Measurements from ENCODE around the gene ZNF407.

Gene ZNF407

DNA sequence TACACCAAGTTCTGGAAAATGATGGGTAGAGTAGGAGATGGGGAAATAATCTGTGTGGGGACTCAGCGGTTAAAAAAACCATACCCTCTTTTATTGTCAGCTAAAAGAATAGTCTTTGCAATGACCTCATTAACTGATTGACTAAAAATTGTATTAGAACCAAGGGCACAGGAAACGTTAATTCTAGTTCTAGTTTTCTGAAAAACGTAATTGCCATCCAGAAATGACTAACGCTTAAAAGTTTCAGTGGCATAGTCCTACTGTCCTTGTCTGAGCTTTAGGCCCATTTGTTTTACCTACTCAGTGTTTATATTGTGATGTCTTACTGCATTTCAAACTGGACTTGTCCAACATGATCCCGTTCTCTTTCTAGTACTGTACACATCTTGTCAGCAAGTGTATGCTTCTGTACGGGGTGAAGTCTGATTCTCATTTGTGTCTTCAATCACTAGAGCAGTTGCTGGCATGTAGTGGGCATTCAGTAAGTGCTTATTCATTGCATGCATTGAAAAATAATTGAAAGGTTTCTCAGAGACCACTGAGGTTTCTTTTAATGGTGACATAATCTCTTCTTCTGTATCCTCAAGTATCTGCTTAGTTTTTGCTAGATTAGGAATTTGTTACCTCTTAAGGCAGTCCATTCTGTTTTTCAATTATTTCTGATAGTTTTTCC lies 81.5 kb downstream of the ZNF407 start:
- no peak for DNase-seq (ENCODE audit: low read depth)

DNA sequence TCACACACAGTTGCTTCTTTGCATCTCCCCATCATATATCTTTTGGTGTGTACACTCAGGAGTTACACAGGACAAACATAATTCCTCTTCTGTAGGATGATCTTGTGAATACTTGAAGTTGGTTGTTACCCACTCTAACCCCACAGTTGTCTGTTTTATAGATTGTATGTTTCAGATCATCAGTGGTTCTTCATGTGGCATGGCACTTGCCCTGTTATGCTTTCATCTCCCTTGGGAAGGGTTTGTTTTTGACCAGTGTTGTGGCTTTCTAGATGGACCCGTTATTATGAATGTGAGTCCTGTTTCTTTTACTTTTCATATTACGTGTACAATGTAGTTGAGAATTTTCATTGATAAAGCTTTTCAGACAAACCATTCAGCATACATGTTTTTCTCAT lies 82.0 kb downstream of the ZNF407 start:
- DNase-seq (ENCODE audit: low read depth): no peak

DNA sequence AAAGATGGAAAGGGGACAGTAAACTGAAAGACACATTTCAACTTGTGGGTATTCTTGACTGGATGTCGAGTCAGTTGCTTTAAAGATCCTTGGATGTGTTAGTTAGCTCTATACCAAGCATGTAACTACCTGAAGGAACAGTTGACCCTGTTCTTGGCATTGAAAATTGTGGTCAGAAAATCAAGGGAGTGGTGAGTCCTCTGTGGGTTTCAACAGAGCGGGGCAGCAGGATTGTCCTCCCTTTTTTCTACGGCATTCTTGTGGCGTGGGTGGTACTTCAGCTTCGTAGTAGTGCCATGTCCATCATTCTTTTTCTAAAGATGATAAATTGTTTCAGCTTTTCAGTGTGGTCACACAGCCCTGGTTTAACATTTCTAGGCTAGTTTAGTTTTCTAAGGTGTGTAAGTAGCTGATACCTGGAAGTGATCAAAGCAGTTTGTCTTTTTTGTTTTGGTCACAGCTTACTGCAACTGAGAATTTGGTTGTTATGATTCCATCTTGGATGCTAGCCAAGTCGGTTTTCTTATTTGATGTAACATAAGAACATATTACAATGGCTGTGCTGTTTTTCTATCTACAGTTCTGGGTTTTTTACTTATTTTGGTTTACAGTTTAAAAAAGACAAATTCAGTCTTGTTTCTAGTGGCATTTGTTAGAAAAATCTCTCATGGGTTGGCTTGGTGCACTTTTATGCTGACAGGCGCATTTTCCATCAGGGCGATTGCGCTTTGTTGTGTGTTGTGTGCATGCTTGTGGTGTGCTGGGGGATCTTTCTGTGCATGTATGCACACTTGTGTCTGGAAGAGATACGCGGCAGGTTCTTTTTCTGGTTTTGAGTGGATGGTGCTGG lies 84.7 kb downstream of the ZNF407 start:
- no peak for DNase-seq (ENCODE audit: low read depth)

DNA sequence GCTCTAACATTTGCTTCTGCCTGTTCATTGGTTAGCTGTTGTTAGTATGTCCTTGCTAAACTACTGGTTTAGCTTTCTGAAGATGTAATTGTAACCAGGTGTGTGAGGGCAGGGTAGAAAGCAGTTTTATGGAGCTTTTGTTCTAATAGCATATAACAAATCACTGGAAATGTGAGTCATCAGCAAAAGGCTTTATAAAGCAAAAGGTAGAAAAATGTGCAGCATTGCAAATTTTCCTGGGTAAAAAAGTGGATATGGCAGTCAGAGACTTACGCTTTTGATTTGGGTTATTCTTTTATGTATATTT lies 85.3 kb downstream of the ZNF407 start:
- DNase-seq (ENCODE audit: low read depth): peak; percentile 28

DNA sequence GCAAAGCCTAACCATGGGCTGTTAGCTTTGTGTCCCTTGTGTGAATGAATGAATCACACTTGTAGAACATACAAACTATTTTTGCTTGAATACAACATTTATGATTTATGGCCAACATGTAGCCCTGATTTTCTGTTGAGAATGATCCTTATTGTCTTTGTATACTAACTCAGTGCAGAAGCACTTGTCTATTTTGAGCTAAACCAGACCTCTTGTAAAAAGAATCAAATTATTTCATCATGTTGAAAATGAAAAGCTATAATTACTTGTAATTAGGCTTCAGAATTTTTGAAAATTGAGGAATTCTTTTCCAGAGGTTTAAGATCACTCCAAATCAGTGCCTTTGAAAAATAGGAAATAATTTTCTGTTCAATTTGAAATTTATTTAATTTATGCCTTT lies 85.9 kb downstream of the ZNF407 start:
- DNase-seq (ENCODE audit: low read depth): no peak

DNA sequence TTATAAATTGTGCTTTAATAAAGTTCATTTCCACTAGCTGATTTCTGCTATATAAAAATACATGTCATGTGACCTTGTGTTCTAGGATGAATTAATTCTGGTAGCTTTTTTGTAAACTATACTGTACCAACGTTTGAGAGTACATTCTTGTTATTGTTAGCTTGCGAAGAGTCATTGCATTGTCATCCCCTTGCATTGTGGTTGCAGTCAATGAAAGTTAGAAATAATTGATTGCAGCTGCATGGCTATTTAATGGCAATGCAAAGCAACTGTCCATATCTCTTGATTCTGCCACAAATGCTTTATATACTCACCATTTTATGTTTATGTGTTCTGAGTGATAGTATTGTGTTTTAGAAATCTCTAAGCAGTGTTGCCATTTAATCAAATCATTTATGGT lies 91.6 kb downstream of the ZNF407 start:
- peak; percentile 80 for DNase-seq (ENCODE audit: low read depth)

DNA sequence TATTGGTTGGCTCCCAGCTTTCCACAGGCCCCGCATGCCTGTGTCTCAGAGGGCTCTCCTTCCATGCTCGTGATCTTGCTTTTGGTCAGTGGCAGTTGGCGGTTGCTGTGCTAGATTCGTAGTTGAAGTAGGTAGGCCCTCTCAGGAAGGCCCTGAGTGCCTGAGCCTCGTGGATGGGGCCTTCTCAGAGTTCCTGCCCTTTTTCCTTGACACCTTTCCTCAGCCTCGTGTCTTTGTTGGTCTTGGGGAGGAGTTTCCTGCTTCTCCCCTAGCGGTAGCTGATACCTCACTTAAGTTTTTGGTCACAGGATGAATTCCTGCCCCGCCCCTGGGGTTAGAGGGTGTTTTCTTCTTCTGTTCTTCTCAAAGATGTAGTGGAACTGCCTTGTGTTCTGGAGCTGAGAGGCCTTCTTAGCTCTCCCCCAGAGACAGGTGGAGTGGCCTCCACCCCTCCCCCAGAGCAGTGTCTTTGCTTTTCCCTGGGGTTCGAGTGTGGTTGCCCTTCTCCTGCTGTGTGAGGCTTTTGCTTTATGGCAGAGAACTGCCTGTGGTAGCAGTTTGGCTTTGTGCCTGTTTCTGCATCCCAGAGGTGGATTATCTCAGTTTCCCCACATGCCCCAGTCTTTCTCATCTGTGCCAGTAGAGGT lies 94.8 kb downstream of the ZNF407 start:
- no peak for DNase-seq (ENCODE audit: low read depth)

DNA sequence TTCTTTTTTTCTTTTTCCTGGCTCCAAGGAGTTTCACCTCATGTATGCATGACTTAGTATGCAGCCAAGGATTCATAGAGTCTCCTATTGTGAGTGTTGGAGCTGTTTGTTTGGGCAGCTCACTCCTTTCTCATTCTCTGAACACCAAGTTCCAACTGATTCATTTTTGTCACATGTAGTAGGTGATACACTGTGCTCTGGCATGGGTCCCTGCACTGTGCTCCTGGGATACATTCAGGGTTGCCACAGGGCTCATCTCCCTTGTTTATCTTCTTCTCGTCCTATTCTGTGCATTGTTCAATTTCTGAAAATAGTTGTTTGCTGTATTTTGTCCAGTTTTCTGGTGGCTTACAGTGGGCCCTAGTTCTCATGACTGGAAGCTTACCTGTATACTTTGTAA lies 96.8 kb downstream of the ZNF407 start:
- DNase-seq (ENCODE audit: low read depth): no peak

DNA sequence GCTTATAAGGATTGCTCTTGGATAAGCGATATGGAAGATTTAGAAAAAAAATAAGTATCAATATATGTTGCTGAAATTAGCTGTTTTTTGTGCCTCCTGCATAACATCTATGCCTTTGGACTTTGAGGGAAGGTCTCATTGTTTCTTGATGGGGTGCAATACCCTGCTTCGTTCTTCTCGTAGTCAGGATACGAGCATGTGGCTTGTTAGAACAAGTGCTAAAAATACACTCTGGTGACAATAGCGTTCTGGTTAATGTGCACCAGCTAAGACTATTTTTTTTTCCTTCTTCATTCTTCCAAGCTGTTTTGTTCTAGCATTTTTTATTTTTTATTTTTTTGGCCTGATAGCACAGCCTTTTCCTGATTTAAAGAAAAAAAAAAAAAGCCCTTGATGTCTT lies 97.5 kb downstream of the ZNF407 start:
- no peak for DNase-seq (ENCODE audit: low read depth)

DNA sequence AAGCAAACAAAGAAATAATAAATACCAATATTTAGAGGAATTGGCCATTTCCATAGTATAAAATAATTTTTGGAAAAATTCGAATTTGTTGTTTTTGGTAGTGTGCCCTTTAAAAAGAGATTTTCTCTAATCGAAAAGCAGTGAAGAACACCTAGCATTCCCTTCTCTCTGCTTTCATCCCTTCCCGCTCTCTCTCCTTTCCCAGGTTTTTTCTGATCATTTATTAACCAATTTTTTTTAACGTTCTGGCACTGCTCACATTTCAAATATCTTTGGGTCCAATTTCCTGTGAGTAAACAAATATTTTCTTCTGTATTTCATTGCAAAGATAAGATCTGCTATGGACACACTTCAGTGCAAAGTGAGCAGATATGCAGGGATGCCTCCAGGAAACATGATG lies 101.2 kb downstream of the ZNF407 start:
- no peak for DNase-seq (ENCODE audit: low read depth)

DNA sequence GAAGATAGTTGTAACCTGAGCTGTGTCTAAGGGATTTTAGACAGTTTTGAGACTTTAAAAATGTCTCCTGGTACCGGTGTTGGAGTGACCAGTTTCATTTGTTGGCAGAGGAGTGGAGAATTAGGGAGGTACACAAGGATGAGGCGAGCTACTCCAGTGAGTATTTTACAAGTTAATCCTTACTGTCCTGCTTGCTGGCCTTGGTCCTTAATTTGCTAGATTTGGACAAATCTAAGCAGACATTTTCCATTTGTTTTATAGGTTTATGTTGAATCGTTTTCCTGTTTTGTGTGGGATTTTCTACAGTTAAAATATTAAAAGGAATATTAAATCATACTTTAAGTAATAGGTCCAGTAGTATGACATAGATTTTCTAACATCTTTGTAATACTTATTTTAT lies 101.8 kb downstream of the ZNF407 start:
- no peak for DNase-seq (ENCODE audit: low read depth)

DNA sequence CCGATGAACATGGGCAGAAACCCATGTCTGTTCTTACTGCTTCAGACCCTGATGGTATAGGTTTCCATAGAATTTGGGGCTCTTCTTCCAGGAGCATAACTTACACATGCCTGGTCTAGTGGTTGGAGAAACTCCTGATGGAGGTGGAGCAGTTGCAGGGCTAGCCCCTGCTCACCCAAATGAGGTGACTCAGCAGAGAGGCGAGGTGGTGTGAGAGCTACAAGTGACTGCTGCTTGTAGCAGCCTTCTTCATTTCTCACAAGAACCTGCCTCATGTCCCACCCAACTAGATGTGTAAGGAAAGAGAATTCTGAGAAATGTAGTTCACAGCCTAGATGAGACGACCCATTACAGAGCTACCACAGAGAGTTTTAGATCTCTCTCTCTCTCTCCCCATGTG lies 105.3 kb downstream of the ZNF407 start:
- DNase-seq (ENCODE audit: low read depth): no peak

DNA sequence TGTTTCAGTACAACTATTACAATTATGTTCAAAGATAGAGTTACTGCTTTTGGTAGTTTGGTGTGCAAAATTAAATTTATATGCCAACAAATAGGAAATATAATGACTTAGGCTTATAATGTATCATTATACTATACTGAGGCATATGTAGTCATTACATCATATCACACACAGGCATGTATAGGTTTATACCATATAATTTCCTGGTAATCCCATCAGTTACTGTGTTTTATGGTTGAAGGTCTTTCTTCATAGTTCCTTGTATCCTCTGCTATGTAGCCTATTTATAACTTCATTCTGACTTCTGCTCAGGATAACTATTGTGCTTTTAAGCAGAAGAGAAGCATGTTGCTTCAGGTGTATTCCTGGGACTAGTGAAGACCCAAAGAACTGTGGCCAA lies 110.5 kb downstream of the ZNF407 start:
- no peak for DNase-seq (ENCODE audit: low read depth)

DNA sequence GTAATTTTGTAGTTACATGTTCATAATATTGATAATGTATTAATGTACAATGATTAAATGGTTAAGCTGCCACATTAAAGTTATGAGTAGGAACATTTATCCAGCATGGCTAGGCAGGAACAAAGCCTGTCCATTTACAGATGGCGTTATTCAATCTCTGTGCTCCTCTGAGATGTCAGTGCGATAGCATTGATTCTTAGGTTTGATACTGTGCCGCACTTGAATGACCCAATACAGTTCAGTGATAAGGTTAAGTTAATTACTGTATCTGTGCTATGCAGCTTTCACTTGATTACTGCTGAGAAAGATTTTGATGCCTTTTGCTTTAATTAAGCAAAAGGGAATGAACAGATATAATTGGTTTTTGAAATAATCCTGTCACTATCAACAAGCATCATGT lies 111.8 kb downstream of the ZNF407 start:
- no peak for DNase-seq (ENCODE audit: low read depth)

DNA sequence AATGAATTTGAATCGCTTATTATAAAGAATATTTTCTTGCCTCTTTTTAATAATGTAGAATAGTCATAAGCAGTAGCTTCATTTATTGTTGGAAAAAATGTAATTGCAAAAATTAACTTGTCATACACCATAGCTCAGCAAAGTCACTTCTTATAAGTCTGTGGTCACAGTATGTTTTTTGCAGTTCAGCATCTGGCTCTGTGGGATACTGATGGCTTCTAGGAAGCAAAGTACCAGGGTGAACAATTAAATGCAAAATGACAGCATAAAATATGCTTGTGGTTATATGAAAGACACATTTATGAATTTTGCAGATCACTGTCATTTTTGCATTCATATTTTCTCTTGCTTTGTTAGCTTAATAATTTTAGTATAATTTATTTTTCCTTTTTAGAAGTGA lies 116.5 kb downstream of the ZNF407 start:
- no peak for DNase-seq (ENCODE audit: low read depth)

DNA sequence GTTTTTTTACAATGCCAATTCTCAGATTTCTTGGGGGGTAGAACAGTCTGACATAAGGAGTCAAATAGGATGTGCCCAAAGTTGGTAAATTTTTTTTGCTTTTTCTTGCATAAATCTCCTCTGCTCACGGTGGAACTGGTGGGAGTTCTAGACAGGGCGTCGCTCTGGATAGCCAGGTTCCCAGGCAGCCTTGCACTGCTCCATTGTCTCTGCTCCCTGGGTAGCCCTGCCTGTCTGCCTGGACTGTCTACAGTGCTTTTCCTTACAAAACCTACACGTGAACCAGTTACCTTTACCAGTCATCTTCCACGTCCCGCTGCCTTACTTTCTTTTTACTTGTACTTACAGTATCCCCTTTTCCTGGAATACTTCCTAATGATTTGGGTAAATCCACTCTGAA lies 117.1 kb downstream of the ZNF407 start:
- no peak for DNase-seq (ENCODE audit: low read depth)

DNA sequence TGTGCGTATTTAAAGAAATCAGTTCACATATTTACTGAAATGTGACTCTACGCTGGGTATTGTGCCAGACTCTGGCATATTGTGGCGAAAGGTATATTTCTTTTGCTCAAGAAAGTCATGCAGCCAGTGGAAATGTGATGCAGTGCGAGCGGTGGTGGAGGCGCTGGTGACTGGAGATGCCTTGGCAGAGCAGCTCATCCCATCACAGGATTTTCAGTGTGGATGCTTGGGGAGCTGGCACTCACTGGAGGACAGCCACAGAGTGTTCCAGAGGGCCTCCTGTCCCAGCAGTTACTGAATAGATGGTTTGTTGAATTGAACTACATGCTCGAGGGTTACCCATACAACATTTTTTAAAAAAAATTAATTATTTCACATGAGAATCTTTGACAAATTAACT lies 117.6 kb downstream of the ZNF407 start:
- DNase-seq (ENCODE audit: low read depth): no peak

DNA sequence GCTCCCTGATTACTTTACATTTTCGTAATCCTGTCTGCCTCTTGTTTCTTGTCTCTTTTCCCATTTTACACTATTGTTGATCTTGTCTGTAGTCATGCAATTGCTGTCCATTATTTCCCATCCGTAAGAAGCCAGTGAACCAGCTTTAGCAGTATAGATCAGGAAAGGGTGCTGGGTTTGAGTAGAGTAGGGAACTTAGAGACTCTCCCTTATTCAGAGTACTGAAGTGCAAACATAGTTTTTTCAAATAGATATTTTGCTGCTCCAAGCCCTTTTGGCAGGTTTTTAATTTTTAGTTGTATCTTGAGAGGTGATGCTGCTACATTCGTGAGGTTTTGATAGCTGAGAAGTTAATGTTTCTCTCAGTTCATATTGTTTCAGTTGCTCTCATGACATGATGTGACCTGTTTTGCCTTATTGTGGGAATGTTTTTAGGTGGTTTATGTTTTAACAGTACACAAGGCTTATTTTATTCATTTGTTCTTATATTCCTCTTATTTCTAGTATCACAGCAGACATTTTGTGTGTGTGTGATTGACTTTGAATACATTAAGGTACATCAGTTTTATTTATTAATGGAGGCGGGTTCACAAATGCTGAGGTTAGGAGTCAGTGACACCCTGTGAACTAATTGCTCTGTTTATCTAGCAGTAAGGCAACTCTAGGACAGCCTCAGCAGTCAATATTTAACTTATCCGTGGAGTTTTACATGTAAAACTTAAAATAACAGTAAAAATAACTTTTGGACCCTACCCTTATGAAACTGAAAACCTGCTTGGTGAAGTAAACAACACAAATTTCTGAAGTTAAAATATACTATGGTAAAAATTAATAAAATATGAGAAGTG lies 118.4 kb downstream of the ZNF407 start:
- DNase-seq (ENCODE audit: low read depth): no peak

DNA sequence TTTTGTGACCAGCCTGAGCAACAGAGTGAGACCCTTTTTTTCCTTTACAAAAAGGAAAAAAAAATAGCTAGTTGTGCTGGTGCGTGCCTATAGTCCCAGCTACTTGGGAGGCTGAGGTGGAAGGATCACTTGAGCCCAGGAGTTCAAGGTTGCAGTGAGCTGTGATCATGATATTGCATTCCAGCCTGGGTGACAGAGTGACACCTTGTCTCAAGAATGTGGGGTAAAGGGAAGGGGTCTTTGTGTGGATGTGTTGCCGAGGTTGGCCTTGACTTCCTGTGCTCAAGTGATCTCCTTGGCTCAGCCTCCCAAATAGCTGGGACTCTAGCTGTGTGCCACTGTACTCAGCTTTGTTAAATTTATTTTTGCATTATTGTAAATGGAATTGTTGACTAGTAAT lies 120.6 kb downstream of the ZNF407 start:
- DNase-seq (ENCODE audit: low read depth): no peak

DNA sequence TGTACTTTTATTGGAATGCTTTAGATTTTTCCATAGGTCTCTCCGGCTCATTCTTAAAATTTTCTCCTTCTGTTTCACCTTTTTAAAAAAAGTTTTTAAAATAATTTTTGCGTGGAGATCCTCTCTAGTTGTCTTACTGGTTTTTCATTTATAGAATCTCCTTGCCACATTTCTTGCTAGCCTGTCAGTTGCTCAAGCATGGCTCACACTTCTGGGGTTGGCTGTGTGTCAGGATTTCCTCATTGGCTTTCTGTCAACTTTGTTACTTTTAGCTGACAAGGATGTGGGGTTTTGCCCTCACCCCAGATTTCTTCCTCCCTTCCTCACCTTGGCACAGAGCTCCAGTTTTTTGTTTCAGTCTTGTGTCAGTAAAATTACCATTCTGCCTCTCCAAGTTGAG lies 124.6 kb downstream of the ZNF407 start:
- DNase-seq (ENCODE audit: low read depth): peak; percentile 41

DNA sequence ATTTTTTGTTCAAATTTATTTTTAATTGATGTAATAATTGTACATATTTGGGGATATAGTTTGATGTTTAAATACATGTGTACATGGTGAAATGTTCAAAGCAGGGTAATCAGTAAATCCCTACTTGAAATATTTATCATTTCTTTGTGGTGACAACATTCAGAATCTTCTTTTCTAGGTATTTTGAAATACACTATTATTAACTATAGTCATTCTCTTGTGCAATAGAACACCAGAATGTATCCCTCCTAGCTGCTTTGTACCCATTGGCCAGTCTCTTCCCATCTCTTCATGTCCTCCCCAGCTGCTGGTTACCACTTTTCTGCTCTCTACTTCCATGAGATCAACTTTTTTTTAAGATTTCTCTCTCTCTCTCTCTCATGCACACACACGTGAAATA lies 126.5 kb downstream of the ZNF407 start:
- DNase-seq (ENCODE audit: low read depth): peak; percentile 56

DNA sequence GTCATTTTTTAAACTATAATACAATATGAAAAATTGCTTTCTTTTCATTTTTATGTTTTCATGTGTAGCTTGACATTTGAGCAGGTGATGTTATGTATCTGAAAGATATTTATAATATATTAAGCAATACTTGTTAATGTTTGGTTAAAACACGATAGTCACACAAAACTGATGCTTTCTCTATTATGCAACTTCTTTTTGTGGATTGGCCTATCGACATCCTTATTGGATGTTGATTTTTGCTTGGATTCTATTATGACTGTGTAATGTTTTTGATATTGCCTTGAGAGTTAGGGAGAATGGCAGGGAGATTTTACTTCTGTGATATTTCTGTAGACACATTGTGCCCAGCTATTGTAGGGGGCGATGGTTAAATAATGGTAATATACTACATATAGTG lies 128.0 kb downstream of the ZNF407 start:
- no peak for DNase-seq (ENCODE audit: low read depth)

DNA sequence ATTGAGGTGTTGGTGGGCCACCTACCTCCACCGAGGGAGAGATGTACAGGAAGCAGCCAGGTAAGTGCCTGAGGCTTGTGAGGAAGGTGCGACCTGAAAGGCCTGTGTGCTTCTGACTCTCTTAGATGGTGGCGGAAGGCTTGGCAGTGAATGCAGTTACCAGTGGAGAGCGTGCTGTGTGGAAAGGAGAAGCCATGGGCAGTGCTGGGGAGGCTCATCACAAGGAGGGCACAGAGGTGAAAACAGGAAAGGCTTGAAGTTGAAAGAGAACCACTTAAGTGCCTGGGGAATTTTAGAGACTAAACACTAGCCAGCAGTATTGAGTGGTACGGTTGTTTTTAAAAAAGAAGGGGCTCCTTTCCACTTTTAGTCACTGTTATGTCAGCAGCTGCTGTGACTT lies 130.9 kb downstream of the ZNF407 start:
- DNase-seq (ENCODE audit: low read depth): no peak
